Right kidney (tissue), 1 donor: ENCODE measurements around the gene CYFIP2.

ENCODE experiments used
- DNase-seq: peaks from one replicate; pipeline ENCODE4 v3.0.0-alpha.2; 2016

CYFIP2 gene

GRCh38 chr5:157285310-157286035, 19.6 kb downstream of the CYFIP2 start:
- DNase-seq, result no peak

- no peak for DNase-seq
Measured at GRCh38 chr5:157286761-157287211, 20.9 kb downstream of the CYFIP2 start.

- no peak for DNase-seq
Measured at GRCh38 chr5:157288405-157289163, 22.7 kb downstream of the CYFIP2 start.

- no peak for DNase-seq
Measured at GRCh38 chr5:157289164-157289819, 23.4 kb downstream of the CYFIP2 start.

GRCh38 chr5:157290156-157290980, 24.4 kb downstream of the CYFIP2 start:
- no peak for DNase-seq

GRCh38 chr5:157290981-157291711, 25.2 kb downstream of the CYFIP2 start:
- no peak for DNase-seq

- DNase-seq, result no peak
Measured at GRCh38 chr5:157292599-157292998, 26.7 kb downstream of the CYFIP2 start.

- DNase-seq, result no peak
Measured at GRCh38 chr5:157294407-157295091, 28.6 kb downstream of the CYFIP2 start.

- no peak for DNase-seq
Measured at GRCh38 chr5:157295247-157295646, 29.3 kb downstream of the CYFIP2 start.

GRCh38 chr5:157300564-157300963, 34.6 kb downstream of the CYFIP2 start:
- no peak for DNase-seq

- no peak for DNase-seq
Measured at GRCh38 chr5:157301066-157301465, 35.1 kb downstream of the CYFIP2 start.

- DNase-seq, result no peak
Measured at GRCh38 chr5:157303023-157303422, 37.1 kb downstream of the CYFIP2 start.

- no peak for DNase-seq
Measured at GRCh38 chr5:157303667-157304327, 37.9 kb downstream of the CYFIP2 start.

- no peak for DNase-seq
Measured at GRCh38 chr5:157306081-157306480, 40.2 kb downstream of the CYFIP2 start.

- no peak for DNase-seq
Measured at GRCh38 chr5:157306692-157307471, 41.0 kb downstream of the CYFIP2 start.

- DNase-seq, result no peak
Measured at GRCh38 chr5:157308836-157309465, 43.0 kb downstream of the CYFIP2 start.

GRCh38 chr5:157309796-157310195, 43.9 kb downstream of the CYFIP2 start:
- DNase-seq, result no peak

- DNase-seq, result no peak
Measured at GRCh38 chr5:157311595-157311994, 45.7 kb downstream of the CYFIP2 start.

GRCh38 chr5:157312492-157312891, 46.6 kb downstream of the CYFIP2 start:
- no peak for DNase-seq
